CD8-positive, alpha-beta memory T cell (primary cell): ENCODE measurements around the gene GK2. TPM values are rescaled to one million over a fixed set of nuclear protein-coding genes. Genes with fewer than 3 reads are reported as not detected.

Experiments
- CTCF ChIA-PET: fragments of 350-600 bp; sonication (Branson Sonifier 250); formaldehyde crosslinking; loops from one replicate; lab custom pipeline; 2021; ENCODE audit warnings: antibody characterized with exemption; lab: Charles Lee
- POLR2A ChIA-PET: fragments of 350-600 bp; sonication (Branson Sonifier 250); formaldehyde crosslinking; loops from one replicate; lab custom pipeline; 2021; ENCODE audit warnings: antibody characterized with exemption; lab: Charles Lee
- DNase-seq, 5 donors: peaks; one replicate each; pipeline versions ENCODE4 v3.0.0 to v3.0.0-alpha.2; 2020 to 2022; ENCODE audit warnings: mixed read lengths in 1 of 5
- H3K27ac ChIP-seq: one replicate; pipeline ENCODE4 v1.7.0; 2013; ENCODE audit warnings: low read depth, mild to moderate bottlenecking, low read length, moderate library complexity
- H3K27me3 ChIP-seq: 2 replicates; pipeline ENCODE4 v1.7.0; 2013; ENCODE audit warnings: low read length, mild to moderate bottlenecking; ENCODE audit not compliant: insufficient read depth, poor library complexity, severe bottlenecking
- H3K36me3 ChIP-seq: 2 replicates; pipeline ENCODE4 v1.7.0; 2013; ENCODE audit warnings: mild to moderate bottlenecking, low read length, moderate library complexity; ENCODE audit not compliant: insufficient read depth
- H3K4me1 ChIP-seq: 2 replicates; pipeline ENCODE4 v1.7.0; 2013; ENCODE audit warnings: mild to moderate bottlenecking, low read length, moderate library complexity; ENCODE audit not compliant: insufficient read depth
- H3K4me3 ChIP-seq: 2 replicates; pipeline ENCODE4 v1.7.0; 2013; ENCODE audit warnings: mild to moderate bottlenecking, low read length
- H3K9me3 ChIP-seq: 2 replicates; pipeline ENCODE4 v1.7.0; 2013; ENCODE audit warnings: mild to moderate bottlenecking, low read length
- H3K27ac Mint-ChIP-seq, 8 donors: one replicate each; pipeline ENCODE4 v1.8.0; 2020 to 2021; ENCODE audit warnings: mixed read lengths in 8 of 8, mild to moderate bottlenecking in 6 of 8, inconsistent platforms in 3 of 8, moderate library complexity in 3 of 8
- H3K27me3 Mint-ChIP-seq, 2 donors: one replicate each; pipeline ENCODE4 v1.8.0; 2020 to 2021; ENCODE audit warnings: mixed read lengths in 2 of 2, mild to moderate bottlenecking in 1 of 2, moderate library complexity in 1 of 2
- H3K36me3 Mint-ChIP-seq, 3 donors: one replicate each; pipeline ENCODE4 v1.8.0; 2020 to 2021; ENCODE audit warnings: mixed read lengths in 3 of 3, inconsistent platforms in 1 of 3, mild to moderate bottlenecking in 1 of 3
- H3K4me1 Mint-ChIP-seq, 3 donors: one replicate each; pipeline ENCODE4 v1.8.0; 2020 to 2021; ENCODE audit warnings: mixed read lengths in 3 of 3, inconsistent platforms in 1 of 3, mild to moderate bottlenecking in 1 of 3
- H3K4me3 Mint-ChIP-seq, 7 donors: one replicate each; pipeline ENCODE4 v1.8.0; 2020 to 2021; ENCODE audit warnings: mixed read lengths in 7 of 7, mild to moderate bottlenecking in 6 of 7, moderate library complexity in 4 of 7, inconsistent platforms in 2 of 7
- H3K9me3 Mint-ChIP-seq, 5 donors: one replicate each; pipeline ENCODE4 v1.8.0; 2020 to 2022; ENCODE audit warnings: mixed read lengths in 5 of 5, mild to moderate bottlenecking in 3 of 5, moderate library complexity in 2 of 5, inconsistent platforms in 1 of 5
- polyA plus RNA-seq: library from polyadenylated mRNA; unstranded; fragments of 300-500 nt; fragmentation: Illumina TruSeq; gene quantifications from one replicate; pipeline ENCODE4 v1.2.3, GENCODE V29; 2021
- total RNA-seq, 2 experiments: library from RNA; stranded (reverse); gene quantifications; one replicate each; pipeline ENCODE4 v1.2.3, GENCODE V29; 2021

Gene GK2
- total and polyA plus RNA-seq, 3 experiments from 2014 or later: not detected

DNA sequence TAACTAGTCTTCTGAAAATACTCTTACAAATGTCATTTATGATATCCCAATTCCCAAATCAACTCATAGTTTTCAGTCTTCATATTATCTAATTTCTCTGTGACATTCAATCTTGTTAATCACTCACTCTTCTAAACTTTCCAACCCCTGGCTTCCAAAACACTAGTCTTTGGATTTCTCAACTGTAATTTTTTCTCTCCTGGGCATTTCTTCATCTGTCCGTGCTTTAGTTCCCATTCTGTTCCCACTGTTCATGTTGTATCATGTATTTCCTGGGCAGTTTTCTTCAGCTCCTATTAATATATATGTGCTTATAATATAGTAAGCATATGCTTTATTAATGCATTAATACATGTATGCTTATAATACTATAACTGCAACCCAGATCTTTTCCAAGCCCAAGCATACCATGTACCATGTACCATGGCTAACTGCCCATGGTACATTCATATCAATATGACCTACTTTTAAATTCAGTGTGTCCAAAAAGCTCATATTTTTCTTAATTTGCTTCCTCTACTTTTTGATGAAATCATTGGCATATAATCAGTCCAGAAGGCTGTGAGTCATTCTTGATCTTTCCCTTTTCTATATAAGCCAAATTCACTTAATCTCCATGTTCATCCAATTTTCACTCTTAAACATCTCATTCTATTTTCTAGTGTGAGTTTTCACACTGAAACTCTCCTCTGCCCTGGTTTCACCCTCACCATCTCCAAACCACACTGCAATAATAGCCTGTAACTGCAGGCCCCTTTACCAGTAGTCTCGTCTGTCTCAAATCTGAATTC is 21.3 kb upstream of the GK2 start:
- CTCF ChIA-PET: no interaction called here
- H3K4me3 Mint-ChIP-seq: no peak overlapping the region

DNA sequence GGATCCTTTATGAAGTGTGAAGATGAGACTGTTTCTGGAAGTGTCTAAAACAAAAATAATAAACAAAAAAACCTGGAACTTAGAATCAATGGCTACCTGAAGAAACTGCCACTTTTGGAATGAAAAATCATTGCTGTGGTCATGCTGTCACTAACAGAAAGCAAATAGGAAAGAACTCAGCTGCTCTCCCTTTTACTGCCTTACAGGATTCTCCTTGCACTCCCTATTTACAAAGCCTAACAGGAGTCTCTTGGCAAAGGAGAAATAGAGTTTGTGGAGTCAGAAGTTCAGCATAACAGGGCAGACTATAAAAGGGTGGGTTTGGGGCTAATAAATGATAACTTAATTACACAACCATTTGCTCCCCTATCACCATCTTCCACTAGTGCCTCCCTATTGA is 19.0 kb upstream of the GK2 start:
- Histone ChIP-seq H3K27me3 (no peaks in the 10 kb centered on the region), H3K9me3 (no peaks in the 10 kb centered on the region), H3K36me3 (no peaks in the 10 kb centered on the region), H3K4me1 (no peaks in the 10 kb centered on the region), H3K27ac (no peak overlapping the region), H3K4me3 (no peak overlapping the region)
- Mint-ChIP-seq H3K4me1 (no peaks in the 10 kb centered on the region), H3K27ac (no peak overlapping the region), H3K27me3 (no peaks in the 10 kb centered on the region), H3K9me3 (peaks cover 0 to 4% (median 0%) of the 10 kb centered on the region in 5 donors), H3K4me3 (no peak overlapping the region), H3K36me3 (no peaks in the 10 kb centered on the region)
- no peak for DNase-seq
- CTCF ChIA-PET: no interaction called here
- POLR2A ChIA-PET: no interaction called here

More for the DNA sequence above, 21.3 kb upstream of the GK2 start:
- no peak overlapping the region for H3K27ac Mint-ChIP-seq
- H3K9me3 Mint-ChIP-seq: peaks cover 0 to 5% (median 0%) of the 10 kb centered on the region in 5 donors
- POLR2A ChIA-PET: no interaction called here
- H3K9me3 ChIP-seq: no peaks in the 10 kb centered on the region
- DNase-seq: no peak
- H3K4me1 ChIP-seq: no peaks in the 10 kb centered on the region
- no peaks in the 10 kb centered on the region for H3K36me3 ChIP-seq
- H3K4me3 ChIP-seq: no peak overlapping the region
- H3K27me3 ChIP-seq: no peaks in the 10 kb centered on the region
- no peak overlapping the region for H3K27ac ChIP-seq
- no peaks in the 10 kb centered on the region for H3K4me1 Mint-ChIP-seq
- H3K36me3 Mint-ChIP-seq: no peaks in the 10 kb centered on the region
- H3K27me3 Mint-ChIP-seq: no peaks in the 10 kb centered on the region

DNA sequence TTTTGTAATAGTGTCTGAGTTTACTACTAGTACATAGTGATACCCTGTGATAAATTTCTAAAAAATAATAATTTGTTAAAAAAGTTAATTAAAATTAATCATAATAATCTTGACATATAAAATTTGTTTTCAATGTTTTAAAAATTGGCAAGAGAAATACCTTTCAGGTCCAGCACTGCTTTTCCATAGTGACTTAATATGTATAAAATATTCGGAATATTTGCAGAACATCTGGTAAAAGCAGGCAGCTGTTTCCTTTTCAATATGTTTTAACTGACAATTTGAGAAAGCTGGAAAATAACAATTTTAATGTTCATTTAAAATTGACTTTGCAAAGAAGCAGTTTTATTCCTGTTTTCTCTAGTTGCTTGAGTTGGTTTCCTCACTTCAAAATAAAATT is 17.6 kb upstream of the GK2 start:
- DNase-seq: no peak

DNA sequence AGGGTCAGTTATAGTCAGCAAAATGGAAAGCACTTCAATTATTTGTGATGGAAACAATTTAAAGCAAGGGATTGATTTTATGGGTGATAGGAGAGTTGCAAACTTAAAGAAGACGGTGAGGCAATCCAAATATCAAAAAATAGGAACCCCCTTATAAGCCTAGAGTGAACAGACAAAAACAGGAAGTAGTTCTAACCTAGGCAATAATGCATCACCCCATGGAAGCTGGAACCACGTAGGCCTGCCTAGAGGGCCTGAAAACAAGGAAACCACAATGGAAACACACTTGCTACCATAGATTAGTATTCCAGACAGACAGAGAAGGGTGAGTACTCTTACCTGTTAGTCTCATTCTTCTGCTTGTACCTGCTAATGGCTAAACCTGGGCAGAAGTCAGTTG is 13.5 kb upstream of the GK2 start:
- Mint-ChIP-seq H3K9me3 (peaks cover 0 to 13% (median 2%) of the 10 kb centered on the region in 5 donors), H3K27me3 (no peaks in the 10 kb centered on the region), H3K27ac (no peak overlapping the region), H3K4me3 (no peak overlapping the region), H3K36me3 (no peaks in the 10 kb centered on the region), H3K4me1 (no peaks in the 10 kb centered on the region)
- H3K4me3 ChIP-seq: no peak overlapping the region
- POLR2A ChIA-PET: no interaction called here
- CTCF ChIA-PET: no interaction called here
- H3K4me1 ChIP-seq: no peaks in the 10 kb centered on the region
- H3K36me3 ChIP-seq: no peaks in the 10 kb centered on the region
- H3K27me3 ChIP-seq: no peaks in the 10 kb centered on the region
- H3K27ac ChIP-seq: no peak overlapping the region
- DNase-seq: no peak
- no peaks in the 10 kb centered on the region for H3K9me3 ChIP-seq

More for the DNA sequence above, 17.6 kb upstream of the GK2 start:
- H3K4me3 Mint-ChIP-seq: no peak overlapping the region
- no peaks in the 10 kb centered on the region for H3K4me1 Mint-ChIP-seq
- Histone ChIP-seq H3K4me3 (no peak overlapping the region), H3K9me3 (no peaks in the 10 kb centered on the region), H3K4me1 (no peaks in the 10 kb centered on the region), H3K27me3 (no peaks in the 10 kb centered on the region), H3K27ac (no peak overlapping the region), H3K36me3 (no peaks in the 10 kb centered on the region)
- no peaks in the 10 kb centered on the region for H3K36me3 Mint-ChIP-seq
- H3K27ac Mint-ChIP-seq: no peak overlapping the region
- peaks cover 0 to 4% (median 0%) of the 10 kb centered on the region in 5 donors for H3K9me3 Mint-ChIP-seq
- CTCF ChIA-PET: no interaction called here
- no peaks in the 10 kb centered on the region for H3K27me3 Mint-ChIP-seq
- POLR2A ChIA-PET: no interaction called here

DNA sequence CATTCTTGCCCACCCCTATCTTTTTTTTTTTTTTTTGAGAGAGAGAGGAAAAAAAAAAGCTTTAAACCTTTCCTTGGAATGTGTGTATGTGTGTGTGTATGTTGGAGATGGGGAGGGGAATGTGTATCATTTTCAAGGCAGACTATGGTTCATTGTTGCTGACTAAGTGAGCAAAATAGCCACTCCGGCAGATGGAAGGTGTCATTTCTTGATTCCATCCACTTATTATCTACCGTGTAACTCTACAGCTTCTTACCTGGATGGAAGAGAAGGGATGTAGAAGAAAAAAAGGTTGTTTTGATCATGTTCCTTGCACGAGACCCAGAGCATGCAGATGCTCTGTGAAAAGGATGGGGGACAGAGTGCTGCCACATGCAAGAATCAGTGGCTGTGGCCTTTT is 5.9 kb upstream of the GK2 start:
- H3K27ac Mint-ChIP-seq: no peak overlapping the region
- DNase-seq: no peak
- H3K4me3 Mint-ChIP-seq: no peak overlapping the region

DNA sequence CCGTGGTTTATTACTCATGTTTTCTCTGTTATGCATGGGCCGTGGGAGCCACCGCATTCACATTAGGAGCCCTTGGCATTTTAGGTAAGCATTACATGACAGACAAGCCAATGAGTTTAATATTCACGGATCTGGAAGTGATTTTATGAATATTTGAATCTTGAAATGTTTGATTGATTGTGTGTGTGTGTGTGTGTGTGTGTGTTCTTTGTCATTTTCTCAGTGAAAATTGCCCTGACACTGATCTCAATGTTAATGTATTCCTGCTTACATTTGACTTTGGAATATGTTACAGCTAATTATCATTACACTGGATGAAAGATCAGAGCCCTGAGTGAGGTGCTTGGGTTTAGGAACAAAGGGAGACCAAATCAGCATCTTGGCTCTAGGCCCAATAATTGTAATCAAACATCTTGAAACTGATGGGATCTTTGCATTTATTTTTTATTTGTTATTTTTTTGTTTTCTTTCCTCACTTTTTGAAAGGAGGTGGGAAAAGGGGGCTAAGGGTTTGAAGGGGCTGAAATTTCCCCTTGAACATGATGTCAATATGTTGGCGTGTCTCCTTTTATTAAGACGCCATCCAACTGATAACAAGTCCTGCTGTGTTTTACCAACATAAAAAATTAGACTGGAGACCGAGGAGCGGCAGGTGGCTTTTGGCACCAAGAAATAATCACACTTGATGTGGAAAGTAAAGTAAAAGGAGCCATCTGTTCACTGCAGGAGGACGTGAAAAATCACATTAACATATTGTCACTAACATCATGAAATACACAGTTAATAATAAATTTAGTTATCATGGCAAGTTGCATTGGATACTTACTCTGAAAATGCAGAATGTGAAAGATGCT is 5.2 kb upstream of the GK2 start:
- POLR2A ChIA-PET: no interaction called here
- Mint-ChIP-seq H3K9me3 (peaks cover 0 to 4% (median 0%) of the 10 kb centered on the region in 5 donors), H3K4me3 (no peak overlapping the region), H3K27me3 (no peaks in the 10 kb centered on the region), H3K4me1 (no peaks in the 10 kb centered on the region), H3K36me3 (no peaks in the 10 kb centered on the region), H3K27ac (no peak overlapping the region)
- Histone ChIP-seq H3K27ac (no peak overlapping the region), H3K27me3 (no peaks in the 10 kb centered on the region), H3K36me3 (no peaks in the 10 kb centered on the region), H3K9me3 (no peaks in the 10 kb centered on the region), H3K4me1 (no peaks in the 10 kb centered on the region), H3K4me3 (no peak overlapping the region)
- CTCF ChIA-PET: no interaction called here
- no peak for DNase-seq

More for the DNA sequence above, 5.9 kb upstream of the GK2 start:
- POLR2A ChIA-PET: no interaction called here
- H3K4me1 ChIP-seq: no peaks in the 10 kb centered on the region
- no peaks in the 10 kb centered on the region for H3K36me3 Mint-ChIP-seq
- H3K9me3 Mint-ChIP-seq: peaks cover 0 to 7% (median 2%) of the 10 kb centered on the region in 5 donors
- no peaks in the 10 kb centered on the region for H3K4me1 Mint-ChIP-seq
- no peaks in the 10 kb centered on the region for H3K36me3 ChIP-seq
- H3K27ac ChIP-seq: no peak overlapping the region
- CTCF ChIA-PET: no interaction called here
- no peaks in the 10 kb centered on the region for H3K27me3 Mint-ChIP-seq
- no peak overlapping the region for H3K4me3 ChIP-seq
- H3K9me3 ChIP-seq: no peaks in the 10 kb centered on the region
- H3K27me3 ChIP-seq: no peaks in the 10 kb centered on the region

DNA sequence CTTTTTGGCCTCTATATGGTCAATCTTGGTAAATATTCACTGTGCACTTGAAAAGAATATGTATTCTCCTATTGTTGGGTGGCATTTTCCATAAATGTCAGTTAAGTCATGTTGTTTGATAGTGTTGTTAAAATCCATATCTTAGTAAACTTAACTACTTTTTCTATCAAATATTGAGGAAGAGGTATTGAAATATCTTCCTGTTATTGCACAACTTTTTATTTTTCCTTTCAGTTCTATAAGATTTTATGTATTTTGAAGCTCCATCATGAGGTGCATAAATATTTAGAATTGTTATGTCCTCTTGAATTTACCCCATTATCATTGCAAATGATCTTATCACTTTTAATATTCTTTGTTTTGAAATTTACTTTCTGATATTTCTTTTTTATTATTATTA is 3.4 kb downstream of the GK2 start:
- Histone ChIP-seq H3K27ac (no peak overlapping the region), H3K9me3 (no peaks in the 10 kb centered on the region), H3K27me3 (no peaks in the 10 kb centered on the region), H3K4me1 (no peaks in the 10 kb centered on the region), H3K36me3 (no peaks in the 10 kb centered on the region), H3K4me3 (no peak overlapping the region)
- Mint-ChIP-seq H3K9me3 (peaks cover 0 to 4% (median 0%) of the 10 kb centered on the region in 5 donors), H3K36me3 (no peaks in the 10 kb centered on the region), H3K27ac (no peak overlapping the region), H3K4me3 (no peak overlapping the region), H3K4me1 (no peaks in the 10 kb centered on the region), H3K27me3 (no peaks in the 10 kb centered on the region)
- POLR2A ChIA-PET: no interaction called here
- CTCF ChIA-PET: no interaction called here
- no peak for DNase-seq

DNA sequence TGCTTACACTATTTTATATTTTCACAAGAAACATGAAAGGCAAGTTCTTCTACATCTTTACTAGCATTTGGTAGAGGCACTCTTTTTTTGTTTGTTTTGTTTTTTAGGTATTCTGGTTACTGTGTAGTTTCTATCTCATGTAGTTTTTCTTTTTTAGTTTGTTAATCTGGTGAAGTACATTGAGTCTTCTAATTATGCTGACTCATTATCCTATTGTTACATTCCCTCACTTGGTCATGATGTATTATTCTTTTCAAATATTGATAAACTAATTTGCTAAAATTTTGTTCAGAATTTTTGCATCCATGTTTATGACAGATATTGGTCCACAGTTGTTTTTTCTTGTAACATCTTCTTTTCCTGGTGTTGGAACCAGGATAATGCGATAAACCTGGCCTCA is 4.7 kb downstream of the GK2 start:
- Mint-ChIP-seq H3K36me3 (no peaks in the 10 kb centered on the region), H3K4me3 (no peak overlapping the region), H3K27ac (no peak overlapping the region), H3K27me3 (no peaks in the 10 kb centered on the region), H3K9me3 (peaks cover 0 to 4% (median 0%) of the 10 kb centered on the region in 5 donors), H3K4me1 (no peaks in the 10 kb centered on the region)
- Histone ChIP-seq H3K27me3 (no peaks in the 10 kb centered on the region), H3K27ac (no peak overlapping the region), H3K9me3 (no peaks in the 10 kb centered on the region), H3K4me3 (no peak overlapping the region), H3K4me1 (no peaks in the 10 kb centered on the region), H3K36me3 (no peaks in the 10 kb centered on the region)
- ChIA-PET POLR2A (no interaction called here), CTCF (no interaction called here)
- no peak for DNase-seq
